ENCODE measurements around the gene NUMA1.

Gene NUMA1

DNA sequence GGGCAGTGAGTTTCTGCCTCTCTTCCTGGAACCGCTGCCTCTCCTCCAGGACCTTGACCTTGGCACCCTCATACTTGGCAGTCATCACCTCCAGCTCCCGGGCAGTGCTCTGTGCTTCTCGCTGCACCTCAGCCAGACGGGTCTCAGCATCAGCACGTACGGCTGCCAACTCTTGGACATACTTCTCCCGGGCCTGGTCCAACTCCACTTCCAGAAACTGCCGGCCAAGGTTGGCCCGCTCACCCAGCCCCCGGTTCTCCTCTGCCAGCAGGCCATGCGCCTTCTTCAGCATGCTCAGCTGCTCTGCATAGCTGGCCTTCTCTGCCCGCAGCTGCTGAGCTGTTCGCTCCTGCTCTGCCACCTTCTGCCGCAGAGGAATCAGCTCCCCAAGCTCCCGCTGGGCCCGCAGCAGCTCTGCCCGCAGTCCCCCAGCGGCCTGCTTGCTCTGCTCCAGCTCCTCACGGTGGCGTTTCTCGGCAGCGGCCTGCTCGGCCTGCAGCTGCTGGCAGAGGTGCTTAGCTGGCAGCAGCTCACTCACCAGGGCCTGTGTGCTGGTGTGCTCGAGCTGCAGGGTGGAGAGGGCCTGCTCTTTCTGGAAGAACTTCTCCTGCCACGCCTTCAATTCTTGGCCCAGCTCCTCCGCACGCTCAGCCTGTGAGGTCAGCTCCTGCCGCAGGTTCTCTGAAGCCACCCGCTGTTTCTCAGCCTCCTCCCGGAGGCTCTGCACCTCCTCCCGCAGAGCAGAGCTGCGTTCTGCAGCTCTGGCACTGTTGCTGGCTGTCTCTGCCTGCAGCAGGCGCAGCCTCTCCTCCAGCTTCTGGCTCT is 67.2 kb downstream of the NUMA1 start:
- H3K27me3 ChIP-seq (ENCODE audit: control insufficient read depth, insufficient read depth, low read length), result no peaks in the 10 kb centered on the region
- no peaks in the 10 kb centered on the region for H3K4me1 ChIP-seq (ENCODE audit: control insufficient read depth, insufficient read depth, low read length)
- H3K4me3 ChIP-seq (ENCODE audit: low read depth, low read length), result no peak overlapping the region
- H3K36me3 ChIP-seq (ENCODE audit: control insufficient read depth, insufficient read depth, low read length), result peaks cover 99% of the 10 kb centered on the region
- H3K27ac ChIP-seq (ENCODE audit: low read depth, low read length), result no peak overlapping the region
- no peaks in the 10 kb centered on the region for H3K9me3 ChIP-seq (ENCODE audit: control insufficient read depth, insufficient read depth, low read depth, low read length)
- no peak overlapping the region for H3K9ac ChIP-seq (ENCODE audit: low read length)

DNA sequence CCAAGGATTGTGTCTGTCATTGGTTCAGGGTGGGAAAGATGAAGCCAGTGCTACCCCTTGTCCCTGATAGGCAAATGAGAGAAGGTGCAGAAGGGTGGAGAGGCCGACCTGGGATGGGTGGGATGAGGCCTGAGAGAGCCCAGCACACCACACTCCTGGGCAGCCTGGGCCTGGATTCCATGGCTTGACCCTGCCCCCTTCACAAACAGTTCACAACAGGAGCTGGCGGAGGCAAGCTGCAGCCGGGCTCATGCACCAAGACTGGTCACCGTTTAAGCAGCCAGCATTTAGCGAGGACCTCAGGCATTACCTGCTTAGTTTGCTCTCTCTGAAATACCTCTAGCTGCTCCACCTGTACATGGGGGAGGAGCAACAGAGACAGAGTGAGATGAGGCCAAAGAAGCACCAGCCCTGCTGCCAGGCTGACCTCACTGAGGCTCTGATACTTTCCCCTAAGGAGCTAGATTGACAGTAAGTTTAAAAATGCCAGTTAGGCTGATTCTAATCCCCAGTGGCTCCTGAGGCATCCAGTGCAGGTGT is 68.2 kb downstream of the NUMA1 start:
- Histone ChIP-seq H3K27ac (ENCODE audit: low read depth, low read length) (no peak overlapping the region), H3K36me3 (ENCODE audit: control insufficient read depth, insufficient read depth, low read length) (peaks cover 99% of the 10 kb centered on the region)

DNA sequence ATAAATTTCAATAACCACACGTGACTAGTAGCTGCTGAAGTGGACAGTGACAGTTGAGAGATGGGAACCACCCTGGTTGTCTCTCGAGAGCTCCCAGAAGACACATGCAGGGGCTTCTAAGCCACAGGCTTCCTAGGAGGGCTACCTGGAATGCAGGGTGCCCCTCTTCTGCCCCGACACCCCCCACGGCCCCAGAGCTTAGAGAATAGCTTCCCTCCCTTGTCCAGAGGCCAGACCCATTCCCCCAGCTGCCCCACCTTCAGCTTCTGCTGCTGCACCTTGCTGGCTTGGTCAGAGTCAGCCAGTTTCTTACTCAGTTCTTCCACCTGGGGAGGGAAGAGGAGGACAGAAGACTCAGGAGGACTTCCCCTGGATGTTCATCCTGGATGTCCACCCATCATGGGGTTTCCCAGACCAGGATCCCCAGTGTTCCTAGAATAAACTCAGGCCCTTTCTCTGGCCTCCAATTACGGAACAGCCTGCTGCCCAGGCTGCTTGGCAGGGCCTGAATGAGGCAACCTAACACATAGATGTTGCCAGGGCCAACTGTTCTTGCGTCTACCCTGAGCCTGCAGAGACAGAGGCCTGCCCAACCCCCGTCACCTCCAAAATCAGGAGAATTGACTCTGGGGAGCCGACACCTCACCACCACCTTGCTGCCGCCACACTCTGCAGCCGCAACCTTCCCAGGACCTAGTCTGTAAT is 69.7 kb downstream of the NUMA1 start:
- H3K27ac ChIP-seq (ENCODE audit: low read depth, low read length), result no peak overlapping the region
- no peaks in the 10 kb centered on the region for H3K9me3 ChIP-seq (ENCODE audit: control insufficient read depth, insufficient read depth, low read depth, low read length)
- no peaks in the 10 kb centered on the region for H3K27me3 ChIP-seq (ENCODE audit: control insufficient read depth, insufficient read depth, low read length)
- H3K36me3 ChIP-seq (ENCODE audit: control insufficient read depth, insufficient read depth, low read length), result peaks cover 99% of the 10 kb centered on the region
- H3K4me3 ChIP-seq (ENCODE audit: low read depth, low read length), result no peak overlapping the region
- H3K4me1 ChIP-seq (ENCODE audit: control insufficient read depth, insufficient read depth, low read length), result no peaks in the 10 kb centered on the region
- no peak overlapping the region for H3K9ac ChIP-seq (ENCODE audit: low read length)

More for the DNA sequence above, 68.2 kb downstream of the NUMA1 start:
- H3K27me3 ChIP-seq (ENCODE audit: control insufficient read depth, insufficient read depth, low read length), result no peaks in the 10 kb centered on the region
- H3K4me3 ChIP-seq (ENCODE audit: low read depth, low read length), result no peak overlapping the region
- no peaks in the 10 kb centered on the region for H3K9me3 ChIP-seq (ENCODE audit: control insufficient read depth, insufficient read depth, low read depth, low read length)
- no peaks in the 10 kb centered on the region for H3K4me1 ChIP-seq (ENCODE audit: control insufficient read depth, insufficient read depth, low read length)
- no peak overlapping the region for H3K9ac ChIP-seq (ENCODE audit: low read length)

DNA sequence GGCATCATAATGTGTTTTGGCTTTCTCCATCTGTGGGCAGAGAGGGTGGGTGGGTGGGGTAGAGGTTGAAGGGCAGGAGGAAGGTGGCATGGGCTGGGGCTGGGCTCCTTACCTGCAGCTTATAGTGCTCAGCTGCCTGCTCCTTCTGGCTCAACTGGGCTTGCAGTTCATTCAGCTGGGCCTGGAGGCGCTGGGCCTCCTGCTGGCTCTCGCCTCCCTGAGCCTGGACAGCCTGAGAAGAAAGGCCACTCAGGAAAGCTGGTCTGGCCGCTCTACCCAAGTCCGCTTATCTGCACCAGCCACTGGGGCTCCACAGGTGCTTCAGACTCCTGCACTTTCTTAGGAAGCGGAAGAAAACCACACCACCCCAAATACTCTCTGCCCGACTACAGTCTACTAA is 71.2 kb downstream of the NUMA1 start:
- no peaks in the 10 kb centered on the region for H3K9me3 ChIP-seq (ENCODE audit: control insufficient read depth, insufficient read depth, low read depth, low read length)
- H3K4me1 ChIP-seq (ENCODE audit: control insufficient read depth, insufficient read depth, low read length), result no peaks in the 10 kb centered on the region
- H3K27me3 ChIP-seq (ENCODE audit: control insufficient read depth, insufficient read depth, low read length), result no peaks in the 10 kb centered on the region
- H3K36me3 ChIP-seq (ENCODE audit: control insufficient read depth, insufficient read depth, low read length), result peaks cover 99% of the 10 kb centered on the region
- H3K27ac ChIP-seq (ENCODE audit: low read depth, low read length), result no peak overlapping the region
- no peak overlapping the region for H3K9ac ChIP-seq (ENCODE audit: low read length)
- no peak overlapping the region for H3K4me3 ChIP-seq (ENCODE audit: low read depth, low read length)

DNA sequence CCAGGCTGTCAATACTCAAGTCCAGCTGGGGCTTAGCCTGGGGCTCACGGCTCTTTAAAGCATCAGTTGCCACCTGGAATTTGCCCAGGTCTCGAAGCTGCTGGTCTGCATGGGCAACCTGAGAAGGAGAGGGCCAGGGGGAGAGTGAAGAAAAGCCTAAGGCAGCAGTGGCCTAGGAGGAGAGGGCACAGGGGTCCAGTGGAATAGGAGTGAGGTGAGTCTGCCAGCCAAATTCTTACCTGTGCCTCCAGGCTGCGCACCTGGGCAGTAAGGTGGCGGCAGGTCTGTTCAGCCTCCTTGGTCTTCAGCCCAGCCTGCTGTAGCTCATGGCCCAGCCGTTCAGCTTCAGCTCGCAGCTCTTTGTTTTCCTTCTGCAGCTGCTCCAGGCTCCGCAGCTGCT is 71.6 kb downstream of the NUMA1 start:
- Histone ChIP-seq H3K9ac (ENCODE audit: low read length) (no peak overlapping the region), H3K27ac (ENCODE audit: low read depth, low read length) (no peak overlapping the region), H3K36me3 (ENCODE audit: control insufficient read depth, insufficient read depth, low read length) (peaks cover 99% of the 10 kb centered on the region)

DNA sequence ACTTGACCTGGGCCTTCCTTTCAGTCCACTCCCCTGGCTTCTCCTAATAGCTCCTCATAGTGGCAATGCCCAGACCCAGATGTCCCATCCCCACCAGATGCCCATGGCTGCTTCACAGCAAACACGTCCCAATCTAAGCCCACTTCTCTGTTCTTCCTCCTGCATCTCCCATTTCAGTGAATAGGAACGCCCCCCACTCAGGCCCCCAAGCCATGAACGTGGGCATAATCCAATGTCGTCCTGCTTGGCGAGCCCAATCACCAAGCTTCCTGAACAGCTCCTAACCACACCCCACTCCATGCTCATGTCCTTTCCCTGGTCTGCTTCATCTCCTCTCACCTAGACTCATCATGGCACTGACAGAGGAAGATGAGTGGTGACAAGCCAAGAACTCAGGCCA is 72.8 kb downstream of the NUMA1 start:
- no peak overlapping the region for H3K9ac ChIP-seq (ENCODE audit: low read length)
- H3K9me3 ChIP-seq (ENCODE audit: control insufficient read depth, insufficient read depth, low read depth, low read length), result no peaks in the 10 kb centered on the region
- no peak overlapping the region for H3K27ac ChIP-seq (ENCODE audit: low read depth, low read length)
- H3K4me3 ChIP-seq (ENCODE audit: low read depth, low read length), result no peak overlapping the region
- H3K27me3 ChIP-seq (ENCODE audit: control insufficient read depth, insufficient read depth, low read length), result no peaks in the 10 kb centered on the region
- H3K4me1 ChIP-seq (ENCODE audit: control insufficient read depth, insufficient read depth, low read length), result no peaks in the 10 kb centered on the region
- H3K36me3 ChIP-seq (ENCODE audit: control insufficient read depth, insufficient read depth, low read length), result peaks cover 99% of the 10 kb centered on the region

More for the DNA sequence above, 71.6 kb downstream of the NUMA1 start:
- no peaks in the 10 kb centered on the region for H3K27me3 ChIP-seq (ENCODE audit: control insufficient read depth, insufficient read depth, low read length)
- no peaks in the 10 kb centered on the region for H3K9me3 ChIP-seq (ENCODE audit: control insufficient read depth, insufficient read depth, low read depth, low read length)
- no peaks in the 10 kb centered on the region for H3K4me1 ChIP-seq (ENCODE audit: control insufficient read depth, insufficient read depth, low read length)
- no peak overlapping the region for H3K4me3 ChIP-seq (ENCODE audit: low read depth, low read length)

DNA sequence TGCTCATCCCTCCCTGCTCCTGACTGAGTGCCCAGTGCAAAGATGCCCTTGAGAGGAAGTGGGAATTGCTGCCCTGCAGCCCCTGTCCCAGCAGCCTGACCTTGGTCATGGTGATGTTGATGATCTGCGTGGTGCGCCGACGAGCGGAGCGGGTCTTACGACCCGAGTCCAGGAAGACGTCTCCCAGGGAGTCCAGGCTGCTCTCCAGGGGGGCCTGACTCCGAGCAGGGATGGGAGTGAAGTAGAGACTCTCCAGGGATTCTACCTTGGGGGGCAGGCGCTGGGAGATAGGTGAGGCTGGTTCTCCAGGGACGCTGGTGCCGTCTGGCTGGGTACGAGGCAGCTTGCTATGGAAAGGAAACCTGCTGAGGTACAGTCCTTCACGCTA is 73.3 kb downstream of the NUMA1 start:
- Histone ChIP-seq H3K9ac (ENCODE audit: low read length) (no peak overlapping the region), H3K4me3 (ENCODE audit: low read depth, low read length) (no peak overlapping the region), H3K27ac (ENCODE audit: low read depth, low read length) (no peak overlapping the region), H3K4me1 (ENCODE audit: control insufficient read depth, insufficient read depth, low read length) (no peaks in the 10 kb centered on the region), H3K36me3 (ENCODE audit: control insufficient read depth, insufficient read depth, low read length) (peaks cover 99% of the 10 kb centered on the region), H3K9me3 (ENCODE audit: control insufficient read depth, insufficient read depth, low read depth, low read length) (no peaks in the 10 kb centered on the region), H3K27me3 (ENCODE audit: control insufficient read depth, insufficient read depth, low read length) (no peaks in the 10 kb centered on the region)

DNA sequence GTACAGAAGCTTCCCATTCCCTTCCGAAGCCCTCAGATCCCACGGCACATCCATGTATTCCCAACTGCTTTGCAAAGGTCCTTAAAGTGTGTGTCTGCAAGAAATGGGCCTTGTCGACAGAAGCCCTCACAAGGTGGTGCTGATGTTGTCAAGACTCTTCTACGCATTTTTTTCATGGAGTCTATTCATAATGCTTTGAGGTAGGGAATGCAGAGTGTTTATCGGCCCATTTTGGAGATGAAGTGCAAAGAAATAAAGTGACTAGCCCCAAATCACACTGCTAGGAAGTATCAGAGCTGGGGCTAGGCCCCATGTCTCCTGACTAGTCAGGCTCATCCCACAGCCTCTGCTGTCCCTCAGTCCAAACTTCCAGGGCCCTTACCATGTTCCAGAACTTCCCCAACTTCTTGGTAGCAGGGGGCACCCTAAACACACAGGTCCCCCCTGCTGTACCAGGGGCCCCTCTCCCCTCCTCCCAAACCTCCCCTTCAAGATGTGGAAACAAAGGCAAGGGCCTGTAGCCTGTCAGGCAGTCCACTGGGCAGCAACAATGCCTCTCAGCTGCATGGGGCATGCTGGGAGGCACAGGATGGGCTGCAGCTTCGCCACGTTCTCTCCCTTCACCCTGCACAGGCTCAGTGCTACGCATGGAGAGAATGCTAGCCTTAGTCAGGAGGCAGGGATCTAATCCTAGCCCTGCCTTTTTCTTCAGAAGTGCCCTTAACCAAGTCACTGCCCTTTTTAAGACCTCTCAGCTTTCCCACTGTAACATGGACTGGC is 73.8 kb downstream of the NUMA1 start:
- no peak overlapping the region for H3K9ac ChIP-seq (ENCODE audit: low read length)
- H3K27ac ChIP-seq (ENCODE audit: low read depth, low read length), result no peak overlapping the region
- H3K4me3 ChIP-seq (ENCODE audit: low read depth, low read length), result no peak overlapping the region
- H3K27me3 ChIP-seq (ENCODE audit: control insufficient read depth, insufficient read depth, low read length), result no peaks in the 10 kb centered on the region
- H3K36me3 ChIP-seq (ENCODE audit: control insufficient read depth, insufficient read depth, low read length), result peaks cover 99% of the 10 kb centered on the region
- H3K4me1 ChIP-seq (ENCODE audit: control insufficient read depth, insufficient read depth, low read length), result no peaks in the 10 kb centered on the region
- no peaks in the 10 kb centered on the region for H3K9me3 ChIP-seq (ENCODE audit: control insufficient read depth, insufficient read depth, low read depth, low read length)

DNA sequence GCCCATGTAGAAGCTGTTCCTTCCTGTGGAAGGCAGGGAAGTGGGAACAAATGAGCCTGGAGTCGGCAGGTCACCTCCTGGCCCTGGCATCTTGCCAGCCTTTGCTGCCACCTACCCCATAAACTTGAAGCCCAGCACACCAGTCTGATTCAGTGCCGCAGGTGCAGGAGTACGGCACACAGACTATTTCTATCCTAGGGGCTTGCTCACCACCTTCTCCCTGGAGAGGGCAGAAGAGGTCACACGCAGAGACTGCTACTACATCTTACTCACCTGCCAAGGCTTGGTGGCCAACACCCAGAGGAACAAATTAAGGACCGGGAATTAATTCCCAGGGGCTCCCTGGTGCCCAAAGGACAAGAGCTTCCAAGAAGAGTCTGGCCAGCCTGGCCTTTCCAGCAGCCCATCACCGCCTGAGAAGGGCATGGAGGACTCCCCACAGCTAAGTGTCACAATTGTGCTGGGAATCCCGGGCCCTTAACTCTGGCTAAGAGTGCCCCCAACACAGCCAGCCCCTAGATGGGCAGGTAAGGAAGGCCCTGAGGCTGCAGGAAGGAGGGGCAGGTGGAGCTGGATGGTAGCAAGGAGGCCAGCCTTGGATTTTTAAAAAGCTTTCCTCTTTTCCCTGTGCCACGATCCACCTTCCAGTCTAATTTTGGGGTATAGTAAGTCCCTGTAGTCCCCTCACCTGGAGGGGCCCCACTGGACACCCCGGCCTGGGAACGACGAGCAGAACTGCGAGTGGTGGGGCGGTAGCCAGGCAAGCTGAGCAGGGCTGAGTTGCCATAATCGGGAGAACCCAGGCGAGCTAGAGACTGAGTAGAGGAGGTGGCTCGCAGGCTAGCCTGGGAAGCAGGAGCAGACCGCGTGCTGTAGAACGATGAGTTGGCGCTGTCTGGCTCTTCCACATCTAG is 74.7 kb downstream of the NUMA1 start:
- Histone ChIP-seq H3K27ac (ENCODE audit: low read depth, low read length) (no peak overlapping the region), H3K9me3 (ENCODE audit: control insufficient read depth, insufficient read depth, low read depth, low read length) (no peaks in the 10 kb centered on the region), H3K36me3 (ENCODE audit: control insufficient read depth, insufficient read depth, low read length) (peaks cover 96% of the 10 kb centered on the region), H3K27me3 (ENCODE audit: control insufficient read depth, insufficient read depth, low read length) (no peaks in the 10 kb centered on the region), H3K9ac (ENCODE audit: low read length) (no peak overlapping the region), H3K4me3 (ENCODE audit: low read depth, low read length) (no peak overlapping the region), H3K4me1 (ENCODE audit: control insufficient read depth, insufficient read depth, low read length) (no peaks in the 10 kb centered on the region)
